GM12872 (cell line): Measurements from ENCODE around the gene TMPRSS3.

ENCODE experiments used
- CTCF ChIP-seq: IDR thresholded peaks from 3 replicates; pipeline ENCODE4 v1.5.1; 2011; ENCODE audit warnings: low read depth, mild to moderate bottlenecking, low read length, moderate library complexity; ENCODE audit not compliant: insufficient read depth

The TMPRSS3 gene

DNA sequence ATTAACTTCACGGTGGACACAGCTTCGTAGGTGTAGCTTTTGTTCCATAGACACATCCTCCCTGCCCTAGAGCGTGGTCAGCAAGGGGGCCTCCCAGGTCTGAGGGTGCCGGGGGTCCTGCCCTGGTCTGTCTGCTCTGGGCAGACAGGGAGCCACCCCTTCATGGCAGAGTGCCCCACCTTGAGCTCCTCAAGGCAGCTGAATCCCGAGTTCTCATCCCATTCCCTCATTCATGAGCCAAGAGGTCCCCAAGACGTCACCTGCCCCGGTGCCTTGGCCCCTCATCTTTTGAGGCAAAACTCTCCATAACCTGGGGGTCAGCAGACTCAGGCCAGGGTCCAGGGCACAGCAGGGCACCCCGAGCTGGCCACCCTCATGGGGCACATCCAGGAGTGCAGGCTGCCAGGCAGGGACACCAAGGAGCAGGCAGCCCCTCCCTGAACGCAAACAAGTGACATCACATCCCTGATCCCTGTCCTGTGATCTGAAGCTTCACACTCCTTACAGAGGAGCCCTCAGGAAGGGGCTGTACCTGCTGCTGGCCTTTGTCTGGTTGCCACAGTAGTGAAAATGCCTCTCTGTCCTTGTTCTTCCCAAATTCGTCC, 31.1 kb upstream of the TMPRSS3 start:
- no peak for TF ChIP-seq CTCF

- TF ChIP-seq CTCF: no peak
These were observed 30.6 kb upstream of the TMPRSS3 start for GRCh38 chr21:42426424-42426823.

GRCh38 chr21:42425591-42425990, 29.7 kb upstream of the TMPRSS3 start:
- no peak for TF ChIP-seq CTCF

DNA sequence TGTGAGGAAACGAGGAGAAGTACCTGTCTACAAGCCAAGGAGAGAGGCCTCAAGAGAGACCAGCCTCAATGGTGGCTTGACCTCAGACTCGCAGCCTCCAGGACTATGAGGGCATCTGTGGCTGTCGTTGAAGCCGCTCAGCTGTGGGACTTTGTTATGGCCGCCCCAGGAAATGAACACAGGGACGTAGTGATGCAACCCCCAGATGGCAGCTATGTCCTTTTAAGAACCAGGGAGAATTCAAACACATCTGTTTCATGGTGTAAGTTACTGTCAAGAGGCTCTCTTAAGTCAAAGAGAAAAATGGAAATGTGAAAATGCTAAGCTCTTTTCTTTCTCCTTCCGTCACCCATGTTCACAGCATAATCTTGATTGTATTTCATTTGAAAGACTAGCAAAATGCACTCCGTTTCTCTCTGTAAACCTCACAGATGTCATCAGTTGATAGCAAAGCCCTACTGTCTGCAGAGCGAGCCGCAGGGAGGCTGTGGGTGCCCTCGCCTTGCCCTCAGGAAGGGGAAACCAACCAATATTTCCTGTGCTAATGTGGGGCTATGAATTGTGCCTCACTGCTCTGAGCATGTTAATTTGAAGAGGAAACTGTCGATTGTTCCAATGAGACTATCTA, 29.2 kb upstream of the TMPRSS3 start:
- TF ChIP-seq CTCF: no peak

GRCh38 chr21:42423685-42424084, 27.8 kb upstream of the TMPRSS3 start:
- no peak for TF ChIP-seq CTCF

- no peak for TF ChIP-seq CTCF
These were observed 27.4 kb upstream of the TMPRSS3 start for GRCh38 chr21:42423197-42423675.

DNA sequence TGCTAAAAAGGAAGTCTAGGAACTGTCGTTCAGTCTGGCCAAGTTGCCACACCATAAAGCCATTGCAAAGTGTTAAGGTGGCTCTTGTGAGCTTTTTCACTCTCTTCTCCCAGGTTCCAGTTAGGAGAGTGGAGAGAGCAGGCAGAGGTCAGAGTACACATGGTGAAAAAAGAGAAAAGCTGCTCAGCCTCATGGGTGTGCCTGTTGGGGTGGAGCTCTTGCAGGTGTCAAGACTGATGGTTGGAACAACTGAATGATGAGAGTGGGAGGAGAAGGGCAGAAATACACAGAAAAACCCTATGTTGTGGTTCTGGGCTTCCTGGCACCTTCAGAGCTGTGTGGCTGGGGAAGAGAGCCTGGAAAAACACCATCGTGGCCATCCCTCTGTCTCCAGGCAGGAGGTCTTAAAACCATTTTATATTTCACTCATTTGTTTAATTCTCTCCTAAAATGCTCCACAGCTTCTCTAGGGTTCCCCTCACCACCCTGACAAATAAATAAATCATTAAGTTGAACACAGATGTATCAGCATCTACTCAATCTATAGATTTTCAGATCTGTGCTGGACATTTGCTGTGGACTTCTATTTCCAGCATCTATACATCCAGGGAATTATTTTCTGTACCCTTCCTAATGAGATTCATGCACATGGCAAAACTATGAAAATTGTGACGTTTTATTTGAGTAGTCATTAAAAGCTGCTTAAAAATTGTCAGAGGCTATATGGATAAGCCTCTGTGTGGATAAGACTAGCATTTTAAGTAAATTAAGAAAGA, 25.4 kb upstream of the TMPRSS3 start:
- TF ChIP-seq CTCF: no peak
